HG02623 (cell line): ENCODE measurements around the gene PPP1R26.

ENCODE experiments used
- ATAC-seq: cut with Tn5 transposase; IDR thresholded peaks from one replicate; pipeline ENCODE4 v1.9.1; 2021; ENCODE audit warnings: moderate library complexity; ENCODE audit not compliant: unreplicated experiment

Gene PPP1R26

GRCh38 chr9:135488013-135488330 is 8.4 kb downstream of the PPP1R26 start:
- ATAC-seq, result no peak

- ATAC-seq, result no peak
These were observed 8.9 kb downstream of the PPP1R26 start for GRCh38 chr9:135488527-135488926.

GRCh38 chr9:135489188-135489906 is 9.8 kb downstream of the PPP1R26 start:
- no peak for ATAC-seq

GRCh38 chr9:135490166-135490870 is 10.7 kb downstream of the PPP1R26 start:
- no peak for ATAC-seq

- ATAC-seq, result no peak
These were observed 11.4 kb downstream of the PPP1R26 start for GRCh38 chr9:135490980-135491464.

- ATAC-seq, result no peak
These were observed 12.2 kb downstream of the PPP1R26 start for GRCh38 chr9:135491764-135492163.

- no peak for ATAC-seq
These were observed 13.5 kb downstream of the PPP1R26 start for GRCh38 chr9:135492886-135493669.

GRCh38 chr9:135494791-135495559 is 15.4 kb downstream of the PPP1R26 start:
- ATAC-seq, result no peak

- no peak for ATAC-seq
These were observed 19.0 kb downstream of the PPP1R26 start for GRCh38 chr9:135498381-135499126.

- ATAC-seq, result no peak
These were observed 19.9 kb downstream of the PPP1R26 start for GRCh38 chr9:135499326-135500070.

- no peak for ATAC-seq
These were observed 20.5 kb downstream of the PPP1R26 start for GRCh38 chr9:135500071-135500524.

GRCh38 chr9:135500525-135501260 is 21.1 kb downstream of the PPP1R26 start, which contains the start of gene MRPS2:
Gene MRPS2 (plus strand): TSS chr9:135500682. CDS start chr9:135500711, 29 bp downstream.
- peak; percentile 73 for ATAC-seq

- no peak for ATAC-seq
These were observed 21.9 kb downstream of the PPP1R26 start for GRCh38 chr9:135501261-135502167.

- no peak for ATAC-seq
These were observed 22.7 kb downstream of the PPP1R26 start for GRCh38 chr9:135502168-135502872.

- no peak for ATAC-seq
These were observed 23.3 kb downstream of the PPP1R26 start for GRCh38 chr9:135502873-135503321.

GRCh38 chr9:135503371-135504261 is 24.0 kb downstream of the PPP1R26 start:
- ATAC-seq, result no peak
